ENCODE results near the gene LATS2.

The LATS2 gene

DNA sequence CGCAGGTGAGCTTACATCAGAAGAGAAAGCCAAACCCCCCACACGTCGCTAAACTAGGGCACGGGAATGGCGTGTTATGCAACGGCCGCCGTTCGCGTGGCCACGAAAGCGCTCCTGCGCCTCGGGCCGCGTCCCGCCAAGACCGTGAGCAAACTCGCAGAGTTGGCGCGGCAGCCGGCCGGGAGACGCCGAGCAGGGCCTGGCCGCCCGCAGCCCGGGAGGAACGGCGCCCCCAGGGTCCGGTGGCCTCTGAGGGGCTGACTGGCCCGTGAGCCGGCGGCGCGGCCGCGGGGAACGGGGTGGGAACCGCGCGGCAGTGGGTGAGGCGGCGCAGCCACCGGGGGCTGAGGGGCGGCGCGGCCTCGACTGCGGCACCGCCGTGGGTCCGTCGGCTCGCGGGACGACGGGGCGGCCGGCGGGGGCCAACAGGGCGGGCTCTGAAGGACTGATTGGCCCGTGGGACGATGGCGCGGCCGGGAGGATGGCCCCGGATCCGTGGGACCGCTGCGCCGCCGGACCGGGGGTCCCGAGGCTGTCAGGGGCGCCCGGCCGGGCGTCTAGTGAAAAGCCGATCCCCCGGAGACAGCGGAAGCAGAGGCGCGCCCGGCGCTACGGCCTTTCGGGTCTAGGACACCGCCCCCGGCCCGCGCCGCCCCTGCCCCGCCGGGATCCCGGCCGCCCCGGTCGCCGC is 903 bp downstream of the LATS2 start:
- POLR2A ChIA-PET = interaction anchor here (1.4 to 1.5 kb wide), 3 partner anchors 8 to 17 kb away, joined by 3 to 5 read pairs (median 4); no protein-coding TSS in a partner anchor
- CTCF ChIA-PET = no interaction called here

DNA sequence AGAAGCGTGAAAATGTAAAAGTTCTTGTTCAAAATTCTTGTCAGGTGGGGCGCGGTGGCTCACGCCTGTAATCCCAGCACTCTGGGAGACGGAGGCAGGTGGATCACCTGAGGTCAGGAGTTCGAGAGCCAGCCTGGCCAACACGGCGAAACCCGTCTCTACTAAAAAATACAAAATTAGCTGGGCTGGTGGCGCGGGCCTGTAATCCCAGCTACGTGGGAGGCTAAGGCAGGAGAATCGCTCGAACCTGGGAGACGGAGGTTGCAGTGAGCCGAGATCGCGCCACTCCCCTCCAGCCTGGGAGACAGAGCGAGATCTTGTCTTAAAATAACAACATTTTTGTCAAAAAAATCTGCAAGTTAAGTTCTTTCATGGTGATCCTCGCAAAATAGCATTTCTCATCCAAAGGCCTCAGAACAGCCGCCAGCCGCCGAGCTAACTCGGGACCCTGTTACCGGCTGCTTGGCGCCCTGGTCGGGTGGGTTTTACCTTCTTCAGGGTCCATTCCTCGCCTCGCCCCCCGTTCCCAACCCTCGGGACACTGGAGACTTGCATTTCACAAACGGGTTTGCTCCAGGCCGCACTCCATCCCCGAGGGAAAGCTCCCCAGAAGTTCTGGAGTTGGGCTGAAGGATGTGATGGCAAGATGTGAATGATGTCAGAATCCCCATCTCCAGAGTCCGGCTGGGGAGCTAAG is 1.6 kb downstream of the LATS2 start:
- ChIA-PET POLR2A (interaction anchor here (1.5 kb wide), 1 partner anchor 16 kb away, joined by 5 read pairs; no protein-coding TSS in a partner anchor), CTCF (no interaction called here)
- TF ChIP-seq ARNT (IDR thresholded peaks at IDR 0.05) = no peak
- TF ChIP-seq CTBP1 (IDR thresholded peaks at IDR 0.05; ENCODE audit: borderline replicate concordance) = no peak
- TF ChIP-seq SP1 (IDR thresholded peaks at IDR 0.05) = no peak
- no peak for TF ChIP-seq NFRKB (IDR thresholded peaks at IDR 0.05)
- TF ChIP-seq ZNF384 (IDR thresholded peaks at IDR 0.05) = no peak
- no peak for TF ChIP-seq TARDBP (IDR thresholded peaks at IDR 0.05)
- no peak for TF ChIP-seq BHLHE40 (IDR thresholded peaks at IDR 0.05; ENCODE audit: borderline replicate concordance)
- TF ChIP-seq FOXM1 (IDR thresholded peaks at IDR 0.05; ENCODE audit: borderline replicate concordance) = no peak
- TF ChIP-seq, protein P1, sequence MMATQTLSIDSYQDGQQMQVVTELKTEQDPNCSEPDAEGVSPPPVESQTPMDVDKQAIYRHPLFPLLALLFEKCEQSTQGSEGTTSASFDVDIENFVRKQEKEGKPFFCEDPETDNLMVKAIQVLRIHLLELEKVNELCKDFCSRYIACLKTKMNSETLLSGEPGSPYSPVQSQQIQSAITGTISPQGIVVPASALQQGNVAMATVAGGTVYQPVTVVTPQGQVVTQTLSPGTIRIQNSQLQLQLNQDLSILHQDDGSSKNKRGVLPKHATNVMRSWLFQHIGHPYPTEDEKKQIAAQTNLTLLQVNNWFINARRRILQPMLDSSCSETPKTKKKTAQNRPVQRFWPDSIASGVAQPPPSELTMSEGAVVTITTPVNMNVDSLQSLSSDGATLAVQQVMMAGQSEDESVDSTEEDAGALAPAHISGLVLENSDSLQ (IDR thresholded peaks at IDR 0.05) = no peak
- no peak for TF ChIP-seq SUZ12 (IDR thresholded peaks at IDR 0.05)
- TF ChIP-seq FOXA1 (IDR thresholded peaks at IDR 0.05) = no peak
- no peak for TF ChIP-seq LEF1 (IDR thresholded peaks at IDR 0.05; ENCODE audit: borderline replicate concordance)
- no peak for TF ChIP-seq ELF4 (IDR thresholded peaks at IDR 0.05)
- TF ChIP-seq L3MBTL2 (conservative IDR thresholded peaks at IDR 0.05) = no peak
- no peak for TF ChIP-seq FOXK2 (IDR thresholded peaks at IDR 0.05)
- TF ChIP-seq HDGF (IDR thresholded peaks at IDR 0.05; ENCODE audit: borderline replicate concordance) = no peak

More for the DNA sequence above, 903 bp downstream of the LATS2 start:
- peak; percentile 37; the same call in 1 of the 2 replicates for TF ChIP-seq L3MBTL2 (conservative IDR thresholded peaks at IDR 0.05)
- TF ChIP-seq TARDBP (IDR thresholded peaks at IDR 0.05) = no peak
- peak; percentile 20 for DNase-seq (ENCODE audit: extremely low spot score)

DNA sequence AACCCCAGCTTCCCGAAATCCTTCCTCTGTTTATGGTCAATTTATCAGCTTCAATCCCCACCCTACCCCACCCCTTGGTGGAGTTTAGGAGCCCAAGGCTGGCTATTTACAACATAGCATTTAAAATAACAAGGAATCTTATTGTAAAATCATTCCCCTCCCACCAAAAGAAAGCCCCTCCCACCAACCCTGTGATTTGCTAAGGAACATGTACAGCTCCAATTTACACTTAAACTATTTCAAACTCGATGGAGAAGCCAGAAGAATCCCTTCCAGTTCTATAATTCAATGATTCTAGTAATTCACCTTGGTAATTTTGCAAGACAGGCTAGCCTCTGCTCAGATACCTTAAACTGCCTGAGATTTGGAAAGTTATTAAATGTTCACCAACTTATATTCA is 3.0 kb downstream of the LATS2 start:
- no peak for TF ChIP-seq FOXM1 (IDR thresholded peaks at IDR 0.05; ENCODE audit: borderline replicate concordance)
- no peak for TF ChIP-seq NFRKB (IDR thresholded peaks at IDR 0.05)
- no peak for TF ChIP-seq ZNF384 (IDR thresholded peaks at IDR 0.05)
- no peak for TF ChIP-seq LEF1 (IDR thresholded peaks at IDR 0.05; ENCODE audit: borderline replicate concordance)
- no peak for TF ChIP-seq FOXA1 (IDR thresholded peaks at IDR 0.05)
- no peak for TF ChIP-seq SUZ12 (IDR thresholded peaks at IDR 0.05)
- TF ChIP-seq L3MBTL2 (conservative IDR thresholded peaks at IDR 0.05) = no peak
- no peak for TF ChIP-seq TARDBP (IDR thresholded peaks at IDR 0.05)
- TF ChIP-seq ELF4 (IDR thresholded peaks at IDR 0.05) = no peak
- no peak for TF ChIP-seq CTBP1 (IDR thresholded peaks at IDR 0.05; ENCODE audit: borderline replicate concordance)
- TF ChIP-seq ARNT (IDR thresholded peaks at IDR 0.05) = no peak
- no peak for TF ChIP-seq BHLHE40 (IDR thresholded peaks at IDR 0.05; ENCODE audit: borderline replicate concordance)
- no peak for TF ChIP-seq SP1 (IDR thresholded peaks at IDR 0.05)
- TF ChIP-seq HDGF (IDR thresholded peaks at IDR 0.05; ENCODE audit: borderline replicate concordance) = no peak
- ChIA-PET CTCF (interaction anchor here (0.6 to 0.8 kb wide), 3 partner anchors 9 to 111 kb away, joined by 3 to 6 read pairs (median 3); no protein-coding TSS in a partner anchor), POLR2A (interaction anchor here (1.4 to 2.0 kb wide), 2 partner anchors 9 to 119 kb away, joined by 3 to 7 read pairs; partner anchors contain the start of genes MRPL57 and SKA3)
- DNase-seq (ENCODE audit: extremely low spot score) = no peak

More for the DNA sequence above, 1.6 kb downstream of the LATS2 start:
- DNase-seq (ENCODE audit: extremely low spot score) = no peak

DNA sequence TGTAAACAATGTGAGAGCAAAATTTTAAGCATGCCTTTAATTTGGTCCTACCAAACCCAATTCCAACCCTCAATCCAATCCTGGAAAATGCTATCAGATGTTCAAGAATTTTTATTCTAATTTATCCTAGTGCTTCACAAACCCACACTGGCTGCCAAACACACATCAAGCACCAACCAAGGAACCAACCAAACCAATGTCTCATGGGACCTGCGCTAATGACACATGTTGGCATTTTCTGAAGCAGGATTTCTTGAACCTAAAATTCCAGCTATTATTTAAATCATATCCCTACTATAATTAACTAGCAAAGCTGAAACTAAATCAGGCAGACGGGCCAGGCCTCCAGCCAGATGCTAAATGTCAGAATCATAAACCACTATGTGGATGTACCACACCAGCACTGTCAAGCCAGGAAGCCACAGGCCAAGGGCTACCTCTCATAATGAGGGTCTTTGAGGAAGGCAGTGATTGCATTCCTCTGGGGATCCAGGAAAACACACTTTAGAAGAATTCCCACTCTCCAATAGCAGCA is 5.8 kb downstream of the LATS2 start:
- TF ChIP-seq FOXA1 (IDR thresholded peaks at IDR 0.05) (no peak), ARNT (IDR thresholded peaks at IDR 0.05) (no peak), HDGF (IDR thresholded peaks at IDR 0.05; ENCODE audit: borderline replicate concordance) (no peak), SUZ12 (IDR thresholded peaks at IDR 0.05) (no peak)
- DNase-seq (ENCODE audit: extremely low spot score) = no peak
- ChIA-PET CTCF (no interaction called here), POLR2A (interaction anchor here (1.1 kb wide), 1 partner anchor 97 kb away, joined by 3 read pairs; no protein-coding TSS in a partner anchor)

DNA sequence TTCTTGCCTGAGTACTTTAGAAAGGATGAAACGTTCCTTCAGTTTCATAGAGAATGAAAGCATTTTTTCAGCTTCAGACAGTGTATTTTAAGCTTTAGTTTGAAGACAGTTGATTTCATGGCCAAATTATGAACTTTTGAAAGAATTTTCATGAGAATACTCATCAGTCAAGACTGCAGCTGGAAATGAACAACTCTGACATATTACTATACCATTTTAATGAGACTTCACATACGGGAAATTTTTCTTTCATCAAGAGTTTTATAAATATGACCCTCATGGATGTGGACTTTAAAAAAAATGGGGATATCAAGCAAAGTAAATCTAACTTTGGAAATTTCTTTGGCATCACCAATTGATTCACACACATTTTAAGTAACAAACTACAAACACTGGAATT is 6.4 kb downstream of the LATS2 start:
- CTCF ChIA-PET = no interaction called here
- no peak for TF ChIP-seq L3MBTL2 (conservative IDR thresholded peaks at IDR 0.05)
- no peak for TF ChIP-seq TARDBP (IDR thresholded peaks at IDR 0.05)
- TF ChIP-seq ZNF384 (IDR thresholded peaks at IDR 0.05) = no peak
- TF ChIP-seq FOXK2 (IDR thresholded peaks at IDR 0.05) = no peak
- TF ChIP-seq CTBP1 (IDR thresholded peaks at IDR 0.05; ENCODE audit: borderline replicate concordance) = no peak
- TF ChIP-seq HDGF (IDR thresholded peaks at IDR 0.05; ENCODE audit: borderline replicate concordance) = no peak
- no peak for TF ChIP-seq FOXM1 (IDR thresholded peaks at IDR 0.05; ENCODE audit: borderline replicate concordance)
- TF ChIP-seq ELF4 (IDR thresholded peaks at IDR 0.05) = no peak
- TF ChIP-seq SUZ12 (IDR thresholded peaks at IDR 0.05) = no peak
- no peak for TF ChIP-seq LEF1 (IDR thresholded peaks at IDR 0.05; ENCODE audit: borderline replicate concordance)
- TF ChIP-seq NFRKB (IDR thresholded peaks at IDR 0.05) = no peak
- no peak for TF ChIP-seq SP1 (IDR thresholded peaks at IDR 0.05)
- no peak for TF ChIP-seq FOXA1 (IDR thresholded peaks at IDR 0.05)
- no peak for TF ChIP-seq ARNT (IDR thresholded peaks at IDR 0.05)
- TF ChIP-seq, protein P1 (IDR thresholded peaks at IDR 0.05) = no peak
- no peak for TF ChIP-seq BHLHE40 (IDR thresholded peaks at IDR 0.05; ENCODE audit: borderline replicate concordance)
- POLR2A ChIA-PET = interaction anchor here (1.1 kb wide), 1 partner anchor 98 kb away, joined by 3 read pairs; no protein-coding TSS in a partner anchor
- DNase-seq (ENCODE audit: extremely low spot score) = no peak

DNA sequence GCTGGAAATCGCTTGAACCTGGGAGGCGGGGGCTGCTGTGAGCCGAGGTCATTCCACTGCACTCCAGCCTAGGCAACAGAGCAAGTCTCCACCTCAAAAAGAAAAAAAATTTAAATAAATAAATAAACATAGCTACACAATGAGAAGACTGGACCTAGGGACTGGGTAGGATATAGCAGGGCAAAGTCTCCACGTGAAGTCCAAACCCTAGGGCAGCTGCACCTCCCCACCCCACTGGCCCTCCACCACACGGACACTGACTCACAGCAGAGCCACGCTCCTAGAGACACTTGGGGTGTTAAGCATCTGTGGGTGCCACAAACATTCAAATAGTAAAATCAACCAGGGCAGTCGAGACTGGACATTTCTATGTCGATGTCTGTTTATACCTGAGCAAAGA is 7.1 kb downstream of the LATS2 start:
- TF ChIP-seq TARDBP (IDR thresholded peaks at IDR 0.05) = no peak
- no peak for TF ChIP-seq ZNF384 (IDR thresholded peaks at IDR 0.05)
- no peak for TF ChIP-seq SP1 (IDR thresholded peaks at IDR 0.05)
- POLR2A ChIA-PET = no interaction called here
- CTCF ChIA-PET = no interaction called here
- DNase-seq (ENCODE audit: extremely low spot score) = no peak
